Measurements from ENCODE around the gene ZNHIT1.

- TF ChIP-seq CTCF (IDR thresholded peaks at IDR 0.05; ENCODE audit: insufficient read depth, low read depth, low read length) (no peak), EZH2 (IDR thresholded peaks at IDR 0.05; ENCODE audit: insufficient read depth, low read length) (no peak)
Measured at GRCh38 chr7:101244375-101245146, 26.6 kb downstream of the ZNHIT1 start, which contains the start of gene FIS1.
